Epithelial cell of proximal tubule (primary cell): ENCODE data around the gene ZNF8. TPM values are rescaled to one million over a fixed set of nuclear protein-coding genes. Genes with fewer than 3 reads are reported as not detected.

Experiments
- DNase-seq: peaks from one replicate; pipeline ENCODE4 v3.0.0-alpha.2; 2011; ENCODE audit warnings: low read depth
- H3K4me3 ChIP-seq: 2 replicates; pipeline ENCODE4 v1.5.1; 2011; ENCODE audit warnings: low read depth, mild to moderate bottlenecking, low read length
- CTCF ChIP-seq: conservative IDR thresholded peaks from 2 replicates; pipeline ENCODE4 v1.5.1; 2012; ENCODE audit warnings: low read depth, mild to moderate bottlenecking, low read length
- total RNA-seq: library from RNA; depleted of rRNA; stranded (reverse); fragments of >200 nt; gene quantifications from 2 replicates; pipeline ENCODE4 v1.2.3, GENCODE V29; 2015

ZNF8 gene
- total RNA-seq, 1 donor from 2014 or later = 4.5 TPM

- no peak for TF ChIP-seq CTCF
- no peak overlapping the region for H3K4me3 ChIP-seq
- no peak for DNase-seq
These were observed 38.8 kb downstream of the ZNF8 start for GRCh38 chr19:58317476-58318072.

- no peak for DNase-seq
- TF ChIP-seq CTCF = no peak
- no peak overlapping the region for H3K4me3 ChIP-seq
These were observed 39.5 kb downstream of the ZNF8 start for GRCh38 chr19:58318297-58318696.

GRCh38 chr19:58319241-58319640, 40.5 kb downstream of the ZNF8 start:
- no peak for TF ChIP-seq CTCF
- H3K4me3 ChIP-seq = no peak overlapping the region
- DNase-seq = no peak

GRCh38 chr19:58325311-58326022, 46.7 kb downstream of the ZNF8 start:
- TF ChIP-seq CTCF = no peak
- no peak for DNase-seq
- H3K4me3 ChIP-seq = peak overlapping the region; percentile 93

GRCh38 chr19:58326501-58326913, 47.8 kb downstream of the ZNF8 start:
- H3K4me3 ChIP-seq = peak overlapping the region; percentile 93
- TF ChIP-seq CTCF = no peak
- no peak for DNase-seq

- peak within 1 kb of the TSS; percentile 93 for H3K4me3 ChIP-seq
- TF ChIP-seq CTCF = no peak
- DNase-seq = peak; percentile 74
These were observed 48.4 kb downstream of the ZNF8 start, which contains the start of gene ZSCAN22 for GRCh38 chr19:58326914-58327726. Gene ZSCAN22, plus strand, starts transcription at chr19:58326994. Its CDS starts 7,809 bp downstream, at chr19:58334803.
